ENCODE measurements around the gene KANSL2. TPM values are rescaled to one million over a fixed set of nuclear protein-coding genes. Genes with fewer than 3 reads are reported as not detected.
A peak's percentile ranks its signal among the peaks of the same experiment; 100 is the strongest.
"Not testable (repeated sequence)": the region's sequence is repeated elsewhere in the genome, so short reads cannot be mapped to it uniquely, and the experiment has no call there.

Gene KANSL2
- polyA plus RNA-seq, 3 donors = 12.2 to 20.3 (median 12.5) TPM

- H3K4me1 ChIP-seq (ENCODE audit: control insufficient read depth in 1 of 2, insufficient read depth in 2 of 2, low read length in 2 of 2) = peaks cover 12 to 15% of the 10 kb centered on the region in 2 donors
- H3K9ac ChIP-seq (ENCODE audit: insufficient read depth, low read length, poor library complexity, severe bottlenecking); H3K27ac ChIP-seq (ENCODE audit: low read depth in 1 of 2, low read length in 2 of 2); H3K36me3 Mint-ChIP-seq; H3K36me3 ChIP-seq (replicated peaks in 1 of 2; ENCODE audit: control insufficient read depth in 1 of 2, insufficient read depth in 2 of 2, low read length in 2 of 2); H3K4me2 ChIP-seq (replicated peaks; ENCODE audit: extremely low read depth, low read length, poor library complexity, severe bottlenecking); H3K4me3 ChIP-seq (replicated peaks in 1 of 3; ENCODE audit: low read depth in 2 of 3, low read length in 3 of 3); H3K27me3 Mint-ChIP-seq (ENCODE audit: low read depth in 3 of 3); DNase-seq; H2AFZ ChIP-seq (ENCODE audit: insufficient read depth, low read depth, low read length, poor library complexity, severe bottlenecking); H3K27ac Mint-ChIP-seq; H3K27me3 ChIP-seq (ENCODE audit: control insufficient read depth in 2 of 2, insufficient read depth in 2 of 2, low read length in 2 of 2); H3K4me3 Mint-ChIP-seq; intact Hi-C loops (cut with micrococcal nuclease); H4K20me1 ChIP-seq (ENCODE audit: insufficient read depth, low read length): not testable (repeated sequence)
- peaks cover 19% of the 10 kb centered on the region in 2 donors for H3K9me3 ChIP-seq (replicated peaks in 1 of 2; ENCODE audit: control insufficient read depth in 1 of 2, insufficient read depth in 1 of 2, low read length in 2 of 2)
- Mint-ChIP-seq H3K9me3 (peaks cover 19 to 25% (median 22%) of the 10 kb centered on the region in 7 donors), H3K4me1 (peaks cover 11% of the 10 kb centered on the region)
- peaks cover 12% of the 10 kb centered on the region for H3K79me2 ChIP-seq (ENCODE audit: insufficient read depth, low read length)
- 91% methylated on average over 1 of the region's 2 CpGs for WGBS (ENCODE audit: insufficient coverage)
These were observed 38.1 kb upstream of the KANSL2 start for GRCh38 chr12:48720171-48720570.

- H3K27ac ChIP-seq (ENCODE audit: low read depth in 1 of 2, low read length in 2 of 2); H3K27me3 Mint-ChIP-seq (ENCODE audit: low read depth in 3 of 3); H3K27me3 ChIP-seq (ENCODE audit: control insufficient read depth in 2 of 2, insufficient read depth in 2 of 2, low read length in 2 of 2); H3K4me3 Mint-ChIP-seq; H3K27ac Mint-ChIP-seq; H3K9ac ChIP-seq (ENCODE audit: insufficient read depth, low read length, poor library complexity, severe bottlenecking); H4K20me1 ChIP-seq (ENCODE audit: insufficient read depth, low read length); H3K4me3 ChIP-seq (replicated peaks in 1 of 3; ENCODE audit: low read depth in 2 of 3, low read length in 3 of 3); DNase-seq; H3K4me2 ChIP-seq (replicated peaks; ENCODE audit: extremely low read depth, low read length, poor library complexity, severe bottlenecking); intact Hi-C loops (cut with micrococcal nuclease); H2AFZ ChIP-seq (ENCODE audit: insufficient read depth, low read depth, low read length, poor library complexity, severe bottlenecking): not testable (repeated sequence)
- Histone ChIP-seq H3K9me3 (replicated peaks in 1 of 2; ENCODE audit: control insufficient read depth in 1 of 2, insufficient read depth in 1 of 2, low read length in 2 of 2) (peaks cover 19% of the 10 kb centered on the region in 2 donors), H3K79me2 (ENCODE audit: insufficient read depth, low read length) (peaks cover 23% of the 10 kb centered on the region), H3K36me3 (replicated peaks in 1 of 2; ENCODE audit: control insufficient read depth in 1 of 2, insufficient read depth in 2 of 2, low read length in 2 of 2) (peaks cover 3 to 11% of the 10 kb centered on the region in 2 donors), H3K4me1 (ENCODE audit: control insufficient read depth in 1 of 2, insufficient read depth in 2 of 2, low read length in 2 of 2) (peaks cover 17 to 24% of the 10 kb centered on the region in 2 donors)
- peaks cover 21% of the 10 kb centered on the region for H3K4me1 Mint-ChIP-seq
- 94% methylated on average over 3 of the region's 4 CpGs for WGBS (ENCODE audit: insufficient coverage)
- peaks cover 6 to 15% of the 10 kb centered on the region in 2 donors for H3K36me3 Mint-ChIP-seq
- H3K9me3 Mint-ChIP-seq = peaks cover 19 to 25% (median 22%) of the 10 kb centered on the region in 7 donors
These were observed 37.0 kb upstream of the KANSL2 start for GRCh38 chr12:48719002-48719401.

DNA sequence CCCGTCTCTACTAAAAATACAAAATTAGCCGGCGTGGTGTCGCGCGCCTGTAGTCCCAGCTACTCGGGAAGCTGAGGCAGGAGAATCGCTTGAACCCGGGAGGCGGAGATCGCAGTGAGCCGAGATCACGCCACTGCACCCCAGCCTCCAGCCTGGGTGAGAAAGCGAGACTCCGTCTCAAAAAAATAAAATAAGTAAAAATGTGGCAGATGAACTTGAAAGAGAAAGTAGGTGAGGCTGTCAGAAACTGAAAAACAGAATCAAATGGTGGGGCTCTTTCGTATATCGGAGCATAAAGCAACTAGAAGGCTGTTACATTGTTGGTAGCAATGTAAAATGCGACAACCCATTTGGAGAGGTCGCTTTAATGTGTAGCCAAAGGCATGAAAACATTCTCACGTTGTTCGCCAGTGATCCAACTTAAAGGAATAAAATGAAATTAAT, 35.2 kb upstream of the KANSL2 start:
- Histone ChIP-seq H3K4me1 (ENCODE audit: control insufficient read depth in 1 of 2, insufficient read depth in 2 of 2, low read length in 2 of 2) (peaks cover 17 to 24% of the 10 kb centered on the region in 2 donors), H3K27me3 (ENCODE audit: control insufficient read depth in 2 of 2, insufficient read depth in 2 of 2, low read length in 2 of 2) (no peaks in the 10 kb centered on the region), H3K36me3 (replicated peaks in 1 of 2; ENCODE audit: control insufficient read depth in 1 of 2, insufficient read depth in 2 of 2, low read length in 2 of 2) (peaks cover 13 to 27% of the 10 kb centered on the region in 2 donors), H3K79me2 (ENCODE audit: insufficient read depth, low read length) (peaks cover 41% of the 10 kb centered on the region), H4K20me1 (ENCODE audit: insufficient read depth, low read length) (peaks cover 8% of the 10 kb centered on the region), H2AFZ (ENCODE audit: insufficient read depth, low read depth, low read length, poor library complexity, severe bottlenecking) (peak overlapping the region; percentile 58), H3K27ac (ENCODE audit: low read depth in 1 of 2, low read length in 2 of 2) (peak overlapping the region; percentile 96 to 98), H3K9ac (ENCODE audit: insufficient read depth, low read length, poor library complexity, severe bottlenecking) (peak overlapping the region; percentile 91), H3K4me2 (replicated peaks; ENCODE audit: extremely low read depth, low read length, poor library complexity, severe bottlenecking) (peak overlapping the region; percentile 92), H3K4me3 (replicated peaks in 1 of 3; ENCODE audit: low read depth in 2 of 3, low read length in 3 of 3) (peak overlapping the region; percentile 68 to 90 (median 87)), H3K9me3 (replicated peaks in 1 of 2; ENCODE audit: control insufficient read depth in 1 of 2, insufficient read depth in 1 of 2, low read length in 2 of 2) (peaks cover 19% of the 10 kb centered on the region in 2 donors)
- peak in 1 of 3 donors; percentile 6 for DNase-seq
- Mint-ChIP-seq H3K4me1 (peaks cover 26% of the 10 kb centered on the region), H3K27me3 (ENCODE audit: low read depth in 3 of 3) (peaks cover 0 to 3% (median 0%) of the 10 kb centered on the region in 3 donors), H3K9me3 (peaks cover 19 to 25% (median 22%) of the 10 kb centered on the region in 7 donors), H3K4me3 (peak overlapping the region; percentile 91 to 94), H3K27ac (peak overlapping the region; percentile 98 to 99 (median 99)), H3K36me3 (peaks cover 18 to 32% of the 10 kb centered on the region in 2 donors)
- WGBS (ENCODE audit: insufficient coverage) = 6% methylated on average over 15 of the region's 21 CpGs
- intact Hi-C loops (cut with micrococcal nuclease) = loop anchor here in 1 of 2 donors (2.0 kb wide), 1 partner anchor 34 kb away; the partner anchor contains the start of gene KANSL2
- peak; percentile 5 for TF ChIP-seq CTCF (IDR thresholded peaks at IDR 0.05)
